CMK (cell line): Measurements from ENCODE around the gene ENDOG.
A peak's percentile ranks its signal among the peaks of the same experiment; 100 is the strongest.
"Not testable (repeated sequence)": the region's sequence is repeated elsewhere in the genome, so short reads cannot be mapped to it uniquely, and the experiment has no call there.

ENCODE experiments used
- DNase-seq: peaks from one replicate; pipeline ENCODE4 v3.0.0-alpha.2; 2010; ENCODE audit warnings: low read depth

Gene ENDOG

DNA sequence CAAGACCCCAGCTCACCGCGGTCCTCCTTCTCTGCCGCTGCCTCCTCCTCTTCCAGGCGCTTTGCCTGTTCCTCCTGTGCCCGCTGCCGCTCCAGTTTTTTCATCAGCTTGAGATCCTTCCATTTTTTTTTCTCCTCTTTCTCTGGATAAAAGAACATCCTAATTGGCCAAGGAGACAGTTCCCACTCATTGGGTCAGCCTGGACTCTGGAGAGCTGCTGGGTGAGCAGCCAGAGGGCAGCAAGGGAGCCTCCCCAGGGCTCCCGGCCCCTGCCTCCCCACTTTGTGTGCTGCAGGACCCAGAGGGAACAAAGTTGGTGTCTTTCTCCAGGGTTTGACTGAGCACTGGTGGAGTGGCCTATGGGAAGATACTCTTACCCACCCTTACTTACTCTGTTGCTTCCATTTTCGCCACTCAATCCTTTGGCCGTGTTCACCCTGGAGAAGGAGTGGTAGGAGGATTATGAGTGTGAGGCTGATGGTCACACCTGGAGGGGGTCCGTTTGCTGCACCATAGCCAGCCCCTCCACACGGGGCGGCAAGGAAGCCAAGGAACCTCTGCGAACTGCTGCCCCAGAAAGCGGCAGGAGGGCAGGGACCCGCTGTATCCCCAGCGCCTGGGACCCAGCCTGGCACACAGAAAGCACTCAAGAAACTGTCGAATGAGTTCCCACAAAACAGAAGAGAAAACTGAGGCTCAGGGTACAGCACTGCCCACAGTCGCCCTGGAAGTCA lies 10.6 kb downstream of the ENDOG start:
- DNase-seq: no peak

- DNase-seq: peak; percentile 82
These were observed 11.4 kb downstream of the ENDOG start, which contains the start of gene SPOUT1 for GRCh38 chr9:128829477-128830251. TSS of gene SPOUT1 (minus strand) at chr9:128829794. CDS start at chr9:128829780, 14 bp downstream.

DNA sequence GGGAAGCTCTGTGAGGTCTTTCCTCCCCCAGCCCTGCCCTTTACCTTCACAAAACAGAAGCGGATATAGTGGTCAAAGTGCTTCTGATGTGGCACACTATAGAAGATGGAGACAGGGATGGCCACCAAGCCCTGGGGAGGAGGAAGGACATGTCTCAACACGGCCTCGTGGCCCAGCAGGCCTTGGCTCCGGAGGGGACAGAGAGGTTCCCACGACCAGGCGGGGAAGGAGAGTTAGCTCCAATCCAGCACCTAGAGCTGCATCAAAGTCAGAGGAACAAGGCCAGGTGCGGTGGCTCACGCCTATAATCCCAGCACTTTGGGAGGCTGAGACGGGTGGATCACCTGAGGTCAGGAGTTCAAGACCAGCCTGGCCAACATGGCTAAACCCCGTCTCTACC lies 15.4 kb downstream of the ENDOG start:
- no peak for DNase-seq

- DNase-seq: no peak
These were observed 17.2 kb downstream of the ENDOG start for GRCh38 chr9:128835246-128836210.

GRCh38 chr9:128836509-128837145 lies 18.3 kb downstream of the ENDOG start:
- no peak for DNase-seq

DNA sequence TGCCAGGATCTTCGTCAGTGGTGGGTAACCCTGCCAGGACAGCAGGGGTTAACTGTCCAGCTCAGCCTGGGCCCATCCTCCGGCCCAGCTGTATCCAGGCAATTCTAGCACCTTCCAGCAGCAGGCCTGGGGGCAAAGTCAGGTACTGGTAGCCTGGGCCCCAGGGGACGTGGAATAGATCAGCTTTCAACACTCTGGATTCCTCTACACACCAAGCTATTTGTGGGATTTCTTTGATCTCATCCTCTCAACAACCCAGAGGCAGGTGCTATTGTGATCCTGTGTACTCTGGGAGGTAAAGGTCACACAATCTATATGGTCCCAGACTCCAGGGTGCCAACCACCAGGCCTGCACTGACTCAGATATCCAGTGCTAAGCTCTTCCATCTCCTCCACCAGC lies 20.0 kb downstream of the ENDOG start:
- DNase-seq: no peak

DNA sequence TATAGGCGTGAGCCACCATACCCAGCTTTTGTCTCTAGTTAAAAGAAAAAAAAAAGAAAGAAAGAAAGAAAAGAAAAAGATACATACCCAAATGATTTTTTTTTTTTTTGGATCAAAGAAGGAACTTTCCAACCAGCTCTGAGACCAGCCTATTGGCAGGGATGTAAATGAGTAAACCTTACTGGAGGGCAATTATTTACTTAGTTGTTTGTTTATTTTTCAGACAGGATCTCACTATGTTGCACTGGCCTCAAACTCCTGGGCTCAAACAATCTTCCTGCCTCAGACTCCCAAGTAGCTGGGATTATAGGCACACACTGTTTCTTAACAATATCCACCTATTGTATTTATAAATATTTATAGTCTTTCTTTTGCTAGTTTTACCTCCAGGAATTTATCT lies 22.2 kb downstream of the ENDOG start:
- DNase-seq: no peak

DNA sequence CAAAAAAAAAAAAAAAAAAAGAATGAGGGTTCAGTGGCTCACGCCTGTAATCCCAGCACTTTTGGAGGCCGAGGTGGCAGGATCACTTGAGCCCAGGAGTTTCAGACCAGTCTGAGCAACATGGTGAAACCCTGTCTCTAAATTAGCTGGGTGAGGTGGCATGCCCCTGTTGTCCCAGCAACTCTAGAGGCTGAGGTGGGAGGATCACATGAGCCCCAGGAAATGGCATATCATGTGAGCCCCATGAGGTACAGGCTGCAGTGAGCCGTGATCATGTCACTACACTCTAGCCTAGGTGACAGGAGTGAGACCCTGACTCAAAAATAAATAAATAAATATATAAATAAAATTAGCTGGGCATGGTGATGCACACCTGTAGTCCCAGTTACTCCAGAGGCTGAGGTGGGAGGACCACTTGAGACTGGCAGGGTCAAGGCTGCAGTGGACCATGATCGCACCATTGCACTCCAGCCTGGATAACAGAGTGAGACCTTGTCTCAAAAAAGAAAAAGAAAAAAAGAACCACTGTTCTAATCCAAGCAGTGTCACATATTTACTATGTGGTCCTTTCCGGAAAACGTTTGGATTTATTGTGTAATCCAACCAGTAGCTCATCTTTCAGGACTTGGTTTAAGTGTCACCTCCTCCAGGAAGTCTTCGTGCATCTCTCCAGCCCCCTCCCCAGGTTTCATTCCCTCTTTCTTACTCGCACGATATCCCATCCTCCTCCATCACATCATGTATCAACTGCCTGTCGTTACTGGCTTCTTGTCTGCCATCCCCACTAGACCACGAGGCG lies 23.6 kb downstream of the ENDOG start:
- DNase-seq: no peak

DNA sequence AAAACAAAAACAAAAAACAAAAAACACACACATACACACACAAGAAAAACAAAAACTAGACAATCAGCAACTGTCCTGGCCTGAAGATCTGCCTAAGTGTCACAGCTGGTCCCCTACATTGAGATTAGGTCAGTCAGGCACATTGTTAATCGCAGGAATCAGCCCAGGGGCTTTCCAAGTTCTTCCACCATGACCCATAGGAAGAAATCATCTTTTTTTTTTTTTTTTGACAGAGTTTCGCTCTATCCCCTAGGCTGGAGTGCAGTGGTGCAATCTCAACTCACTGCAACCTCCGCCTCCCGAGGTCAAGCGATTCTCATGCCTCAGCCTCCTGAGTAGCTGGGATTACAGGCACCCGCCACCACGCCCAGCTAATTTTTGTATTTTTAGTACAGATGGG lies 24.9 kb downstream of the ENDOG start:
- not testable (repeated sequence) for DNase-seq

- no peak for DNase-seq
These were observed 27.1 kb downstream of the ENDOG start for GRCh38 chr9:128845186-128845931.

GRCh38 chr9:128846680-128847030 lies 28.4 kb downstream of the ENDOG start:
- DNase-seq: no peak

GRCh38 chr9:128847803-128848202 lies 29.5 kb downstream of the ENDOG start:
- DNase-seq: no peak

GRCh38 chr9:128851024-128851423 lies 32.7 kb downstream of the ENDOG start:
- DNase-seq: not testable (repeated sequence)

- DNase-seq: not testable (repeated sequence)
These were observed 33.7 kb downstream of the ENDOG start for GRCh38 chr9:128851779-128852600.

- DNase-seq: not testable (repeated sequence)
These were observed 34.3 kb downstream of the ENDOG start for GRCh38 chr9:128852646-128853045.

GRCh38 chr9:128854454-128854853 lies 36.2 kb downstream of the ENDOG start:
- not testable (repeated sequence) for DNase-seq

- not testable (repeated sequence) for DNase-seq
These were observed 40.2 kb downstream of the ENDOG start for GRCh38 chr9:128858476-128858875.

GRCh38 chr9:128860937-128861336 lies 42.6 kb downstream of the ENDOG start:
- no peak for DNase-seq

DNA sequence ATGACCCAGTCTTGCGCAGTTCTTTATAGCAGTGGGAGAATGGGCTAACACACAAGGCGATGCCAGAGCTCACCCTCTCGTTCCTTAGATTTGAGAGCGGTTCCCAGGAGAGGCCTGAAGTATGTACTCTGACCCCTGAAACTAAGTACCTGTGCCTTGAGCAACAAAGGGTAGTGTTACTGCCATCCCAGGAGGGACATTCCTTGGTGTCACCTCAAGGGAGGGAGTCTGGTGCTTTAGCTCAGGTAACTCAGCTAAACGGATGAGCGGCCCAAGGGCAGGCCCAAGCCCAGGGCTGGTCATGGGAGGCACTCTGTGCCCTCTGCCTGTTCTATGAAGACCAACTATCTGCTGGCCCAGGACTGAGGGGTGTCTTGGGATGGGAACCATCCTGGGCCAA lies 43.2 kb downstream of the ENDOG start:
- DNase-seq: no peak
